SIG-M5 treated with dmso at 0.1 percent for 504 hours (cell line): ENCODE data around the gene ACAA1.
"Not testable (repeated sequence)": the region's sequence is repeated elsewhere in the genome, so short reads cannot be mapped to it uniquely, and the experiment has no call there.

Experiments used
- DNase-seq: peaks from one replicate; lab custom pipeline; 2025; ENCODE audit not compliant: unreplicated experiment; lab: John Stamatoyannopoulos, UW

The ACAA1 gene

DNA sequence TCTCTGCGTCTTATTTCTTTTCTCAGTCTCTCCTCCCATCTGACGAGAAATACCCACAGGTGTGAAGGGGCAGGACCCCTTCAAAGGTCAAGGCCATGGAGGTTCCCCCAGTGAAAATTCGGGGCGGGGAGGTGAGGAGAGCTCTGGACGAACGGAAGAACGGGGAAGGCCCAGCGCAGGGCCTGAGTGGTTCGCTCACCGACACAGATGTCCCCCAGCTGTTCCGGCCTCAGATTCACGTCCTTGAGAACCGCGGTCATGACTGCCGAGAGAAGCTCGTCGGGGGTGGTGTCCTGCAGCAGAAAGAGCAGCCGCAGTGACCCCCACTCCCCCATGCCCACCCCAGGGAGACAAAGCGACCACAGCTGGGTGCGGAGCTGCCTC lies 542 bp downstream of the ACAA1 start:
- no peak for DNase-seq

DNA sequence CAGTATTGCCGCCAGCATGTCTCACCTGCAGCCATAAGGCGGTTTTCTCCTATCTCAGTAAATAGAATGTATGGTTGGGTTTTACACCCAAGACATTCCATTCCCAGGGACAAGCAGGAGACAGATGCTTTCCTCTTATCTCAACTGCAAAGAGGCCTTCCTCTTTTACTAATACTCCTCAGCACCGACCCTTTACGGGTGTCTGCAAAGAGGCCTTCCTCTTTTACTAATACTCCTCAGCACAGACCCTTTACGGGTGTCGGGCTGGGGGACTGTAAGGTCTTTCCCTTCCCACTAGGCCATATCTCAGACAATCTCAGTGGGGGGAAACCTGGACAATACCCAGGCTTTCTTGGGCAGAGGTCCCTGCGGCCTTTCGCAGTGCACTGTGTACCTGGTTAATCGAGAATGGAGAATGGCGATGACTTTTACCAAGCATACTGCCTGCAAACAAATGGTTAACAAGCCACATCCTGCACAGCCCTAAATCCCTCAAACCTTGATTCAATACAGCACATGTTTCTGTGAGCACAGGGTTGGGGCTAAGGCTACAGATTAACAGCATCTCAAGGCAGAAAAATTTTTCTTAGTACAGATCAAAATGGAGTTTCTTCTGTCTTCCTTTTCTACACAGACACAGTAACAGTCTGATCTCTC lies 1.2 kb downstream of the ACAA1 start:
- peak; percentile 63 for DNase-seq

DNA sequence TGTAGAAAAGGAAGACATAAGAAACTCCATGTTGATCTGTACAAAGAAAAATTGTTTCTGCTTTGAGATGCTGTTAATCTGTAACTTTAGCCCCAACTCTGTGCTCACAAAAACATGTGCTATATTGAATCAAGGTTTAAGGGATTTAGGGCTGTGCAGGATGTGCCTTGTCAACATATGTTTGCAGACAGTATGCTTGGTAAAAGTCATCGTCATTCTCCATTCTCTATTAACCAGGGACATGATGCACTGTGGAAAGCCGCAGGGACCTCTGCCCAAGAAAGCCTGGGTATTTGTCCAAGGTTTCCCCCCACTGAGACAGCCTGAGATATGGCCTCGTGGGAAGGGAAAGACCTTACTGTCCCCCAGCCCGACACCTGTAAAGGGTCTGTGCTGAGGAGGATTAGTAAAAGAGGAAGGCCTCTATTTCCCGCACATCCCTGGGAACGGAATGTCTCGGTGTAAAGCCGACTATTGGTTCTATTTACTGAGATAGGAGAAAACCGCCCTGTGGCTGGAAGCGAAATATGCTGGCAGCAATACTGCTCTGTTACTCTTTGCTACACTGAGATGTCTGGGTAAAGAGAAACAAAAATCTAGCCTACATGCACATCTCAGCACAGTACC lies 2.3 kb downstream of the ACAA1 start:
- DNase-seq = not testable (repeated sequence)

DNA sequence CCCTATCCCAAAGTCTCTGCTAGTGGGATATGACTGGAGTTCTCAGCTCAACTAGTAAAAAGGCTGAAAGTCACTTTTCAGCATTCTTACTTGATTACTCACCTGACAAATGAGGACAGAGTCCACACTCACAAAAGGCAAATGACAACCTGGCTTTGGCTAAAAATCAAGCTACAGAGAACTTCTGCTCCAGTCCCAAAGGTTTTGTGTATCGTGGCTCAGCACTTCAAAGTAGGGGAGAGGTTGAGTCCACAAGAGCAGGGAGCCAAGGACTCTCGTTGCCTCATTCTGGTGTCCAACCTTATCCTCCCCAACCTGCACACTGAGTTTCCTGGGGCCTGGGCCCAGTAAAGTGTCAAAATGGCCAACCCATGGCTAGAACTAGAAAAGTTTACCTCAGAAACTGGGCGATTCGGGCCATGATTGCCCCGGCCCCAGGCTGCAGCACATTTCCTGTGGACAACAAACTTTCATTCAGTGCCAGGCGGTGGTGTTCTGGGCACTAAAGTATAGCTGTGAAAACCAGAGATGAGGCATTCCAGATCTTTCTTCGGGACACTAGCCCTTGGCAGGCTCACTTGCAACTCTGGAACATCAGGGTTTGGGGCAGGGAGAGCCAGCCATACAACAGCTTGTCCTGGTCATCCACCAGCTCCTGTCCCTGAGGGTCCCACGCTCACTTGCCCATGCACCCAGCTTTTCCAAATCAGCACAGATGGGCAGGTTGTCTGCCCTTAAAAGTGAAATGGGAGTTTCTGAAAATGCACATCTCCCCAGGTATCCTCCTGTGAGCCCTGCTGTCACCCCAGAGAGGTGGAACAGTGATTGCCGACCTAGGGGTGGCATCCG lies 3.1 kb downstream of the ACAA1 start:
- no peak for DNase-seq

DNA sequence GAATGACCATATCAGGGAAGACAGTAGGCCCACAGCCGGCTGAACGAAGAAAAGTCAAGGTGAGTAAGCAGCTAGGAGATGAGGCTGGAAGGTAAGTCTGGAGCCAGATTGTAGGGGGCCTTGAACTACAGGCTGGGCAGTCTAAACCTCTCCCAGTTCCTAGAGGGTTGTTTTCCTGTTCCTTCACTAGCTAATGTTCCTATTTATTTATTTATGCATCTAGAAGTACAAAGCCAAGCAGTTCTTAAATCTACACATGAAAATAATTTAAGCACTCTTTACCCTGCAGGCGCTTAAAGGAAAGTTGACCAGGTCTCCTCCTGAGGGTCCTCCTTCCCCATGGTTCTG lies 3.7 kb downstream of the ACAA1 start:
- DNase-seq = no peak

DNA sequence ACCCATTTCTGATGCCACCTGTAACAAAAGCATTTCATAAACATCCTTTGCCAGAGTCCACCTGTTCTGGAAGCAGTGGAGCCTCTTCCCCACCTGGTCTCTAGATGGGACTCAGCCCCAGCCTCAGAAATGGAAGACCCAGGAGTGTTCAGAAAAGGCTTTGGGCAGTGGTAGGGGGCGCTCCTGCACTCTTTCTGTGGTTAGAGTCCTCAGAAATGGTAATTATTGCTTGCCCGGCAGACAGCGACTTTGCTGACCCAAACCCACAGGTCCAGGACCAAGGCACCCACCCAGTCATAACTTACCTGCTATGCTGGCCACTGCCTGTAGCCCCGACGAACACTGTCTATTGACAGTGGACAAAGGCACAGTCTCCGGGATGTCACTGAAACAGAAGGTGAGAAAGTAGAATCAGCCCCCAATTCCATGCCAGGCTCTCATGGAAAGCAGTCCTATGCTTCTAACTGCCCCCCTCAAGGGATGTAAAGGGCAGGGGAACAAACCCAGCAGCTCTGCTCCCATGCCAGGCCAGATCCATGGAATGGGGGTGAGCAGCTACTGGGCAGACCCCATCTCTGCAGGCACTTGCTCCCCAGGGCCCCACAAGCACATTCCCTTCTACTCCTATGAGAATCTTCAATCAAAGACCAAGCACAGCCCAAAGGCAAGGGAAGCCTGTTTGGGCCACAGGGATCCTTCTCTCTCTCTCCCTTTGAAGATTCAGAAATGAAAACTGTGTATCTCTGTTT lies 5.1 kb downstream of the ACAA1 start:
- DNase-seq = peak; percentile 32

DNA sequence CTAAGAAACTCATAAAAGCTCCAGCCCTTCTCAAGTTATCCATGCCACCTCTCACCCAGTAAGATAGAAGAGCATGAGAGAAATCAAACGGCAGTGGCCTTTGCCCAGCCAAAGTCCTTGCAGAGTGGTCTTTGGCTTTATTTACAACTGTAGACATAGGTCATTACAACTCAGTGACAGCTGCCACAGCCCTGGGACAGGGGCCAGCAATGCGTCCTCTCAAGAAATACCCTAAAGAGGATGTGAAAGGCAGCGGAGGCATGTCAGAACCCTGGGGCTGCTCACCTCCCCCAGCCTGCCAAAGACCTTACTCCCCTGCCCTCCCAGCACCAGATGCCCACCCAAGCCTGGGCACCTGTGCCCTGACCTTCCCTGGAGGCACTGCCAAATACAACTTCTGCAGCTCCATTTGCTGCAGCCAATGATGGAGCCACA lies 6.3 kb downstream of the ACAA1 start:
- DNase-seq = no peak

DNA sequence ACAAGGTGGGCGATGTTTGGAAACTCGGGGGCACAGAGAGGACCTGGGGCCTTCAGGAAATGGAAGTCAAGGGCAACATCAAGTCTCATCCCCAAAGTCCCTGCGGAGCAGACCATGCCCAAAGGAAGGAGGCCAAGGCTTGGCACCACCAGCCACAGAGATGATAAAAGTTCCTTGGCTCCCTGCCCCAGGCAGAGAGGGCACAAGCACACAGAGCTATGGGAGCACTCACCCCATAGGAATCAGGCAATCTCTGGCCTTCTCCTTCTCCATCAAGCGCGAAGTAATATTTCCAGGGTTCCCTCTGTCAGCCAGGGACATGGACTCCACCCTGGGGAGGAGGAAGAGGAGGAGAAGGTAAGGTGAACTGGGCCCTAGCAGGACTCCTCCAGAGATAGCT lies 7.9 kb downstream of the ACAA1 start:
- DNase-seq = no peak

DNA sequence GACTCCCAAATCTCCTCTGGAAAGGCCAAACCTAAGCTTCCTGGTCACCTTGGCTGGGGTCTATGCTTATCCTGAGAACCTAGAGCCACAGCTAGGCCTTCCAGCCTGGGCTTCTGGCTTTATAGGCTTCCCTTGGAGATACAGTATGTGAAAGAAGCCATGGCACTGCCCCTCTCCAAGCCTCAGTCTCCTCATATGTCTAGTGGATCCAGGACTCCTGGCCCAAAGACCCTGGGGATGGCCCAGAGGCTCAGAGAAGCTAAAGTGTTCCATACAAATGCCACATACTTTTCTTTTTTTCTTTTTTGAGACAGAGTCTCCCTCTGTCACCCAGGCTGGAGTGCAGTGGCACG lies 8.6 kb downstream of the ACAA1 start:
- no peak for DNase-seq

DNA sequence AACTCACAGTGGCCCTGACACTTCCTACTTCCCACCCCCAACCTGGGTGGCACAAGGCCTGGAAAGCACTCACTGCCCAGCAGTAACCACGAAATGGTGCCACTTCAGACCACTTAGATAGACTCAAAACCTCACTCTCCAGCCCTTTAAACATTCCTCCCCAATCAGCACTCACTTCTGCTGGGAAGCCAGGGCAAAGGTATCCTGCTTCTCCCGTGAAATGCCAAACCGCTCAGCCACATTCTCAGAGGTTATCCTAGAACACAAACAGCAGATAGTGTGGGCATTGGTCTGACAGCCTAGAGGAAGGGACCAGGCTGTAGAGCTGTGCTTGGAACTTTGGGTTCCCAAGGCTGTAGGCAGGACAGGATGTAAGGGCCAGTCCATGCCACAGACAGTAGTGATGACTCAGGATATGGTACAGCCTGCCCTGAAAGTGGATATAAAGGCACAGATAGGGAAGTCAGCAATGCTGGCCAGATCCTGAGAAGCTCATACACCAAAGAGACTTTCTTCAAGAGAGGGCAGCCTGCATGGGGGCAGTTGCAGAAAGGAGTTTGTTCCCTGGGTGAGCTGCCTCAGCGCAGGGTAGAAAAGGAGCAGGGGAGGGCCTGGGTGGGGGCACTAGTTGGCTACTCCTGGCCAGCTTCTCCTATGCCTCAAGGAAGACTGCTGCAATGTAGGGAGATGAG lies 9.2 kb downstream of the ACAA1 start:
- no peak for DNase-seq

DNA sequence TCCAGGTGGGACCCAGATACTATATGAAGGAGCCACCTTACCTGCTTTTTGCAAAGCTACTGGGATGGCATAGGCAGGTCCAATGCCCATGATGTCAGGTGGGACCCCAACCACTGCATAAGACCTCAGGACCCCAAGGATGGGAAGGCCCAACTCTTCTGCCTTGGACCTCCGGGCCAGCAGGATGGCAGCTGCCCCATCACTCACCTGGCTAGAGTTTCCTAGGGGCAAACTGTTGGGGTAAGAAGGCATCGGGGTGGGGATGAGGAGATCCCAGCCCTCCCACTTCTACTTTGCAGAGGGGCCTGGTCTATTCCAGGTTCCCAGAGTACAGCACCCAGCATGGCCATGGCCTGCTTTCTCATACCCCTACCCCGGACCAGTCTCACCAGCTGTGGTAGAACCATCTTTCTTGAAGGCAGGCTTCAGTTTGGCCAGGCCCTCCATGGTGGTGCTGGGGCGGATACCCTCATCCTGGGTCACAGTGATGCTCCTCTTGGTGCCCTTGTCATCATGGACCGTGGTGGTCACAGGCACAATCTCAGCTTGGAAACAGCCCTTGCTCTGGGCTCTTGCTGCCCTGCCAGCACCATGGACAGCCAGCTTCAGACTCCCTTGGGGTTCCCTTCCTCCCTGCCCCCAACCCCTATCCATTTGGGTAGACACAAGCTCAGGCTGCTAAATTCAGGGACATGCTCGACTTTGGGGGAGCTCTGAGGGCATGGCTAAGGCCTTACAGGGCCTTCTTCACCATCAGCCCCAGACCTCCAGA lies 10.6 kb downstream of the ACAA1 start:
- DNase-seq = no peak

DNA sequence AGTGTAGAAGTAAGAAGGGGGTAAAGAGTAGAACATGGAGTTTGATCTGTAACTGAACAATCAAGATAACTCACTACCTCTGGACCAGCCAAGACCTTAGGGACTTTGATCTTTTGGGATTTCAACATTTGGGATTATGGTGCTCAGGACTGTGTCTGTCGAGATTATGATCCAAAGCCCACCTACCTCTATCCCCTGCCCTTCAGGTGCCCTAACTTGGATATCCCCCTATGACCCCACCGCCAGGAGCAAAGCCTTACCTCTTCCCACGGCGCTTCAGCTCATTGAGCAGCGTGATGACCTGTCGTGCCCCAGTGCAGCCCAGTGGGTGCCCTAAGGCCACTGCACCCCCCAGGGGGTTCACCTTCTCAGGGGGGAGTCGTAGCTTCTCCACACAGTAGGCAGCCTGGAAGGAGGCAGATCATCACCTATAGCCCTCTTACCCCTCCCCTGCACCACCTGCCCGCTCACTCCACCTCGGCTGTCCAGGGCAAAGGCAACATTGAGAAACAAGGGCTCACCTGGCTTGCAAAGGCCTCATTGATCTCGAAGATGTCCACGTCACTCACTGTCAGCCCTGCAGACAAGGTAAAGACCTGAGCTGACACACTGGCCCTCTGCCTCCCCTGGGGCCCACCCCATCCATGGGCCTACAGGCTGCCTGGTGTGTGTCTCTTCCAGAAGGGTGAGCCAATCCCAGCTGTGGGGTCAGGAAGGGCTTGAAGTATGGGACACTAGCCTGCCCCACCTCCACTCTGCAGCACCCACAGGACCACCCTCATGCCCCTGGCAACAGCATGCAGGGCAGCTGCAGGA lies 11.4 kb downstream of the ACAA1 start:
- DNase-seq = no peak

DNA sequence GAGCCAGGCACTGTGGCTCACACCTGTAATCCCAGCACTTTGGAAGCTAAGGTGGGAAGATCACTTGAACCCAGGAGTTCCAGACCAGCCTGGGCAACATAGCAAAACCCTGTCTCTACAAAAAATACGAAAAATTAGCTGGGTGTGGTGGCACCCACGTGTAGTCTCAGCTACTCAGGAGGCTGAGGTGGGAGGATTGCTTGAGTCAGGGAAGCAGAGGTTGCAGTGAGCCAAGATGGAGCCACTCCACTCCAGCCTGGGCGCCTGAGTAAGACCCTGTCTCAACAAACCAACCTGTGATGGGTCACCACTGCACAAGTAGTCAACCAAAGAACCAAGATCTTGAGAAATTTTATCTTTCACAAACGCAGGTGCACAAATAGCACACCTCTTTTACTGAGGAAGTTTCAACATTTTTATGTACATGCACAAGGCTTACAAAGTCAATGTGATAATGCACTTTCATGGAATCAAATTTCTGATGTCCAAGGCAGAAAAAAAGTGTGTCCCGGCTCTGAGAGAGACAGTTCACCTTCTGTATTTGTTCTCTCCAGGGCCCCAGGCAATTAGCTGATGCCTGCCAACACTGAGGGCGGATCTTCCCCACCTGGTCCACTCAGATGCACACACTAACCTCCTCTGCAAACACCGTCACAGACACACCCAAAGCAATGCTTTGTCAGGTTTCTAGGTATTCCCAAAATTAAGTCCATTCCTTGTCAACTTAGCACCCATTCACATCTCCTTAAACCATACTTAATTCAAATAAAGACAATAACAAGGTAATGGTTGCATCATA lies 12.4 kb downstream of the ACAA1 start:
- DNase-seq = no peak

DNA sequence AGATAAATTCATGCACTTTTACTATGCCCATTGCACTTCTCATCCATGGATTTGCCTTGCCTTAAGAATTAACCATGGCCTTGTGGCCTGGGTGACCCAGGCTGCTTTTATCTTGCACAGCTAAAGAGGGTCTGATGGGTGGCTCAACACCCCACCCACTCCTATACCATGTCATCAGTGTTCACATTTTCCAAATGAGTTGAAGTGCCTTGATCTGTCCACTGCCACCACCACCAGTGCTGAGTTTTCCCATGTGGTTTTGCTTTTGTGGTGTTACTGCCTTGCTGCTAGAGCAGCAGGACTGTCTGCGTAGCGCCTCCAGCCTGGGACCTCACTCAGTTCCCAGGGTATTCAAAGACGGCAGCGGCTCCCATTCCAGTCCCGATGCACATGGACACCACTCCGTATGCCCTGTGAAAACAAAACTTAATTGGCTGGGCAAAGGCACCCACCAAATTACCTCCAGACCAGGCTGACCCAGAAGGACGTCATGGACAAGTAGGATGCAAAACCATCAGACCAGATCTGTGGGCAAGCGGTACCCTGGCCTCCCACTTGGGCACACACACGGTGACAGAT lies 14.1 kb downstream of the ACAA1 start:
- DNase-seq = no peak

DNA sequence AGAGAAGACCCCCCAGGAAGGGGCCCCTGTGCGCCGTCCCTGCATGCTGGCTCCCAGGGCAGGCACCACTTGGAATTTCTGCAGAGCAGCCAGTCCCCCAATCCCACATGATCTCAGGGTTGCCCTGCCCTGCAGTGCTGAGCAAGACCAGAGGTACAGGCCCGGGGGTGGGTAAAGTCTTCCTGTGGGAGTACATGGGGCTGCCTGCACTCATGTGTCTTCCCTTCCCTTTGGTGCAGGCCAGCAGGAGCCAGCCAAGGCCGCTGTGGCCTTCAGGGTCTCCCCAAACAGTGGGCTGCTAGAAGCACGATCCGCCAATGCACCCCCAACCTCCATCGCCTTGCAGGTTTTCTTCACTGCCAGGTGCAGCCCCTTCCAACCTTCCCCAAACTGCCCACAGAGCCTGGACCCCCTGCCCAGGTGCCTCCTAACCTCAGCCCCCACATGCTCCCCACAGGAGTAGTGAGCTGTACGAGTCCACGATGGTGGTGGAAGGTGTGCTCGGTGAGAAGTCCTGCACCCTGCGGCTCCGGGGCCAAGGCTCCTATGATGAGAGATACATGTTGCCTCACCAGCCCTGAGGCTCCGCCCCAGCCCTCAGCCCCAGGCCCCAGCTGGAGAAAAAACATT lies 15.0 kb downstream of the ACAA1 start:
- DNase-seq = no peak

DNA sequence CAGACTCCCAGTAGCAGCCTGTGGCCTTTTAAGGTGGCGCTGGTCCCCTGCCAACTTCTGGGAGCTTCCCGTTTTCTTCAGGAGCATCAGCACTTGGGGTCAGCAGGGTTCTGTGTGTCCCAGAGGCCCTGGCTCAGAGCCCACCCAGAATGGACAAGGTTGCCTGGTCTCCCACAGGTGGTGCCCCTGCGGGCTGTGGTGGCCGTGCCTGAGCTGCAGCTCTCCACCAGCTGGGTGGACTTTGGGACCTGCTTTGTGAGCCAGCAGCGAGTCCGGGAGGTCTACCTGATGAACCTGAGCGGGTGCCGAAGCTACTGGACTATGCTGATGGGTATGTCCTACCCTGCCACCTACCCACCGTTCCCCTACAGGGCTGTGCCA lies 15.5 kb downstream of the ACAA1 start:
- DNase-seq = no peak

DNA sequence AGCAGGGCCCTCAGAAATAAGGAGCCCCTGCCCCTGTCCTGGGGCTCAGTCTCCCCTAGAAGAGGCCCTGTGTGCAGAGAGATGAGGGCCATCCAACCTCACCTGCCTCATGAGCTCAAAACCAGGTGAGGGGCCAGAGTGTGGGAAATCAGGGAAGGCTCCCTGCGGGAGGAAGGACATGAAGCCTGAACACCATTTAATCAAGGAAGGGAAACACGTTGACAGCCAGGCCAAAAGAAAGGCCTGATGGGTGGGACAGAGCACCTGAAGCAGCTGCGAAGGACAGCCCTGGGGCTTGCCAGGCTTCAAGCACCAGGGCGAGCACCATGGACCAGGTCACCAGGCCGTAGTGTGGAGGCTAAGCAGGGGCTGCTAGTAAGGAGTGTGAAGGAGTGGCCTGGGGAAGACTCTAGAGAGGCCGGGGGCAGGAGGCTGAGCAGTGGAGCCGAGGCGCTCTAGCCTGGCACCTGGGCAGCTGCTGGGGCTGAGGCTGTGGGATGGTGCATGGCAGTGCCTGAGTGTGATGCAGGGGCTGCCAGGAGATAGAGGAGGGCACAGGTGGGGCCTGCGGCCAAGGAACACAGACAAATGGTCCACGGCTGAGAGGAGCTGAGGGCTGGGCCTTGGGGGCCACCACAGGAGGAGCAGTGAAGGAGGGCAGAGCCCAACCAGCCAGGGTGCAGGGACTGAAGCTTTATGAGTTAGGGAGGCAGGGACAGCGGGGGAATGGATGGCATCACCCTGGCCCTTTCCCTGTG lies 16.1 kb downstream of the ACAA1 start:
- DNase-seq = no peak
